ENCODE data around the gene NAA35.
"Not testable (repeated sequence)": the region's sequence is repeated elsewhere in the genome, so short reads cannot be mapped to it uniquely, and the experiment has no call there.

NAA35 gene

GRCh38 chr9:85940832-85941621 is at the start of gene NAA35:
TSS of gene NAA35 (plus strand) at chr9:85941146. CDS start at chr9:85942160, 1,014 bp downstream.
- DNase-seq = peak; percentile 98

GRCh38 chr9:85892401-85892800 is 48.5 kb upstream of the NAA35 start:
- DNase-seq = no peak

DNA sequence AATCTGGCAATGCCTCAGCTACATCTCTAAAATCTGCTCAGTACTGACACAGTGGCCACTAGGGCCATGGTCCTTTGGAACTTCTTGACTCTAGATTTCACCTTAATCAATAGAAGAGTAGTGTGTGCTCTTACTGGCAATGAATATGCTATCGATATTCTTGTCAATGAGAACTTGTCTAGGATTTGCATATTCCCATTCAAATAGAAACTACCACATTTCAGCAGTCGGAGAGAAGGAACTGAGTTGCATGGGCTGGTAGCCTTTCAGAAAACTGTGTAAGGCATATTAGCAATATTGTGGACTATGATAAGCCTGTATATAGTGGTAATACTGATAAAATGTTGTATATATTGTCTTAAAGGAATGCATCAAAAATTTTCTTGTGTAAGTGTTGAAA is 45.3 kb upstream of the NAA35 start:
- no peak for DNase-seq

DNA sequence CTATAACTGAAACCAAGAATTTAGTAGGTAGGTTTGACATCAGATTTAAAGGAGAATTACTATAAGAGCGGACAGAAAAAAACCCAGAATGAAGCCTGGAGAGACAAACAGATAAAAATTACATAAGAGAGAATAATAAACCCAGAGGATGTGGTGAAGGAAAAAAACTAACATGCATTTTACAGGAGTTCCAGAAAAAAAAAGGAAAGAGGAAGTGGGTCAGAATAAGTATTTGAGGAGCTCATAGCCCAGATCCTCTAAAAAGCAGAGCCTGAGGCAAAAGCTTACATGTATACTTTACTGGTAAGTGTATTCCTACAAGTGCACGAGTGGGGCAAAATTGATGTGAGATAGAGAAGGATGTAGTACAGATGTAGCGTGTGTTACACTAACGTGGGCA is 43.1 kb upstream of the NAA35 start:
- DNase-seq = no peak

- no peak for DNase-seq
Measured at GRCh38 chr9:85898332-85898731, 42.6 kb upstream of the NAA35 start.

DNA sequence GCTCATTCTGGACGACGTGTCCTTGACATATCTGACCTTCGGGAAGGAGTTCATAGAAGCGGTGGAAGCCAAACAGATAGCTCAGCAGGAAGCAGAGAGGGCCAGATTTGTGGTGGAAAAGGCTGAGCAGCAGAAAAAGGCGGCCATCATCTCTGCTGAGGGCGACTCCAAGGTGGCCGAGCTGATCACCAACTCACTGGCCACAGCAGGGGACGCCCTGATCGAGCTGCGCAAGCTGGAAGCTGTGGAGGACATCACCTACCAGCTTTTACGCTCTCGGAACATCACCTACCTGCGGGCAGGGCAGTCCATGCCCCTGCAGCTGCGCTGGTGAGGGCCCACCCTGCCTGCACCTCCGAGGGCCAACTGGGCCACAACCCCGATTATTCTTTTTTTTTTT is 41.6 kb upstream of the NAA35 start:
- DNase-seq = no peak

DNA sequence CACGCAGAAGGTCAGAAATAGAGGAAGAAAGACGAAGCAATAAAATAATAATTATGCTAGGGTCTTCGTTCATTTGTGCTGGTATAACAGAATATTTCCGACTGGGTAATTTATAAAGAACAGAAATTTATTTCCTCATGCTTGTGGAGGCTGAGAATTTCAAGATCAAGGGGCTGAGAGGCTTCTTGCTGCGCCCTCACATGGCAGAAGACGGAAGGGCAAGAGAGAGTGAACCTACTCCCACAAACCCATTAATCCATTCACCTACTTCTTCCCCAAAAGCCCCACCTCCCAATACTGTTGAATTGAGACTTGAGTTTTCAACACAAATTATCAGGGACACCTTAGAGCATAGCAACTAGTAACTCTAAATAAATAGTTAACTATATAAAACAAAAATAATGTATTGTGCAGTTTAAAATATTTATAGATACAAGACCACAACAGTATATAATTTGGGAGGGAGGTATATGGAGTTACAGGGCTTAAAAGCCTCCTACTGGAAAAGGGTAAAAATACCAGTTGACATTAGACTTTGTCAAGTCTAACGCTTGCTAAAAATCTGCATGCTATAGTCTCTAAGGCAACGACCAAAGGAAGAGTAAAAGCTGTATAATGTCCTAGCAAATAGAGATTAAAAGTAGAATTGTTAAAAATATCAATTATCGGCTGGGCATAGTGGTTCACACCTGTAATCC is 40.3 kb upstream of the NAA35 start:
- no peak for DNase-seq

- no peak for DNase-seq
Measured at GRCh38 chr9:85904975-85905374, 36.0 kb upstream of the NAA35 start.

DNA sequence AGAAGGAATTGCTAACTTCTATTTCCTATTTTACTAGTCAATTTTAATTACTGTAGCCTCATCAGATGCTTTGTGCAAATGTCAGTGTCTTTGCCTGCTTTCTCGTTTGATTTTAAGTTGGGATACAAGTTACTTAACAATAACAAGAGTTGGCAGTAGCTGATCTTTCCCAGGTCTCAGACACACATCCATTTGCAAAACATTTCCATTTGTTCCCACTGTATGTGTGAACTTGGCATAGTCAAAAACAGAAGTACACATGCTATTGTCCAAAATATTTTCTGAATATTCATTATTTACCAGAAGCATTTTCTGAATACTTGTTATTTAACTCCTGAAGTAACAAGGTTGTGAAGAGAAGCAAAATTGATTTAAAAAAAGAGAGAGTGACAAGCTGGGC is 35.0 kb upstream of the NAA35 start:
- no peak for DNase-seq

DNA sequence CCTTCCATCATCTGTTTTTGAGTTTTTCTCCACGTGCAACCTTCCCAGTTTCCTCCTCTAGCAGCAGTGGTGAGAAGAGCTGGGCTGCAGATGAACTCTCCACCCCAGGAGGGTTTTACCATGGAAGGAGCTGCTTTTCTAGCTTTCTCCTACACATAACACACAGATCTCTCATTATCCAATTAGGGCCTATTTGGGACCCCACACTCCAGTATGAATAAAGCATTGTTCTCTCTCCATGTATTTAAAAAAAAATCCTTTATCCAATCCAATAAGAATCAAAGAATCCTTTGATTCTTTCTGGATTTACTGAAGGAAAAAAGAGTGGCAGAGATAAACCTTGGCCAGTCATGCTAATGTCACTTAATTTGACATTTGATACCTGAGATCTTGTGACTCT is 31.6 kb upstream of the NAA35 start:
- peak; percentile 10 for DNase-seq

DNA sequence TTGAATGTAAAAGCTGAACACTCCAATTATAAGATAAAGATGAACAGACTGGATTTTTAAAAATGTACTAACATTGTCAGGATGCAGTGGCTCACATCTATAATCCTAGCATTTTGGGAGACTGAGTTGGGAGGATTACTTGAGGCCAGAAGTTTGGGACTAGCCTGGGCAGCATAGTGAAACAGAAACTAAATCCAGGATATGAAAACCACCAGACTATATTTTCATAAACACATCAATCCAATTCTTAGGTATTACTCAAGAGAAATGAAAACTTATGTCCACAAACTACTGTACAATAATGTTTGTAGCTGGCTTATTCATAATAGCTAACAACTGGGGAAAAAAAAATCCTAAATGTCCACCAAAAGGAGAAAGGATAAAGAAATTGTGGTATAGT is 26.8 kb upstream of the NAA35 start:
- no peak for DNase-seq

DNA sequence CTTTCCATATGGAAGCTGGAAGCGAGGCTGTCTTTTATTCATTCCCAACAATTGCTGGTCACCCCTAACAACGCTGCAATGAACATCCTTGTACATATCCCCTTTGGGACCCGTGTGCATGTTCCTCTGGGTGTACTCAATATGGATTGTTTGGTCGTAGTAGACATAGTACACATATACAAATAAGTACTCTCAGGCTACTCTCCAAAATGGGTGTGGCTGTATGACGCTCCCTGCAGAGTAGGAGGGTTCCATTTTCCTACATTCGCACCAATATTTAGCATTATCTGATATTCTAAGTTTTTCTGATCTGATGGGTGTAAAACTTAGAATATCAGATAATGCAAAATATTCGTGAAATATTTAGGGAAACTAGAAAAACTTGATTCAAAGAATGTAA is 23.2 kb upstream of the NAA35 start:
- DNase-seq = no peak

DNA sequence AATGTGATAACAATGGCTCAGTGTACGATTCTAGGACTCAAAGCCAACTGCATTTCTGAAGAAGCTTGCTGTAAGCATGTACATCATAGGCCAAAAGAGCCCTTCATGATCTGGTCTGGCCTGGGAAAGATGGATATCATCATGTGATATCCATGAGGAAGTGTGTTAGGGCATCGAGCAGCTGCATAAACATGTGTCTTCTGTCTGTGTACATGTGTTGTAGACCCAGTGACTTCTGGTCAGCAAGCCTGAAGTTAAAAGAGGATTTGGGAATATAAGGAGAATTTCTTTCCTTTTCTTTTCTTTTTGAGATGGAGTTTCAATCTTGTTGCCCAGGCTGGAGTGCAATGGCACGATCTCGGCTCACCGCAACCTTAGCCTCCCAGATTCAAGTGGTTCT is 15.5 kb upstream of the NAA35 start:
- DNase-seq = no peak

- no peak for DNase-seq
Measured at GRCh38 chr9:85927076-85927475, 13.9 kb upstream of the NAA35 start.

GRCh38 chr9:85931495-85931894 is 9.5 kb upstream of the NAA35 start:
- no peak for DNase-seq

DNA sequence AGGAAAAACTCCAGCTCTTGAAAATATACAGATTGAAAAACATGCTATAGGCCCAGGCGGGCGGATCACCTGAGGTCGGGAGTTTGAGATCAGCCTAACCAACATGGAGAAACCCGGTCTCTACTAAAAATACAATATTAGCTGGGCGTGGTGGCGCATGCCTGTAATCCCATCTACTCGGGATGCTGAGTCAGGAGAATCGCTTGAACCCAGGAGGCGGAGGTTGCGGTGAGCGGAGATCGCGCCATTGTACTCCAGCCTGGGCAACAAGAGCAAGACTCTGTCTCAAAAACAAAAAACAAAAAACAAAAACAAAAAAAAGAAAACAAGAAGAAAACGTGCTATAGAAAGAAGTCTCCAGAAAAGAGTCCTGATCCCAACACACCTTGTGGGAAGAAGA is 5.0 kb upstream of the NAA35 start:
- not testable (repeated sequence) for DNase-seq

DNA sequence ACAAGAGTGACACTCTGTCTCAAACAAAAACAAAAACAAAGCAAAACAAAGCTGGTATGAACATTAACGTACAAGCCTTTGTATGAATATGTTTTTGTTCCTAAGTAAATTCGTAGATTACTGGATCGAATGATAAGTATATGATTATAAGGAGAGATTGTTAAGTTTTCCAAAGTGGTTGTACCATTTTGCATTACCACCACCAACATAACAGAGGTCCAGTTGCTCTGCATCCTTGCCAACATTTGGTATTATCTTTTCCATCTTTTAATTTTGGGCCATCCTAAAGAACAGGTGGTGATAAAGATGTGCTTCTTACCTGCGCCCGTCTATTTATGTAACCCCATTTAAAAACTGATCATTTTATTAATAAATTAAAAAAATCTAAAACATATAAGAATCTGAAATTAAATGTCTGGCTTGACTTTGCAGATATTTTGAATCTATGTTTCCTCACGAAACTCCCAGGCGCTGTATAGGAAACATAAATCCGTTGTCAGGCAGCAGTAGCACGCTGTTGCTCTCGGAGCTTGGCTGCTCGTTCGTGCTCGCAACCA is 593 bp upstream of the NAA35 start:
- DNase-seq = peak; percentile 23

- no peak for DNase-seq
Measured at GRCh38 chr9:85941622-85941940, 635 bp downstream of the NAA35 start.

DNA sequence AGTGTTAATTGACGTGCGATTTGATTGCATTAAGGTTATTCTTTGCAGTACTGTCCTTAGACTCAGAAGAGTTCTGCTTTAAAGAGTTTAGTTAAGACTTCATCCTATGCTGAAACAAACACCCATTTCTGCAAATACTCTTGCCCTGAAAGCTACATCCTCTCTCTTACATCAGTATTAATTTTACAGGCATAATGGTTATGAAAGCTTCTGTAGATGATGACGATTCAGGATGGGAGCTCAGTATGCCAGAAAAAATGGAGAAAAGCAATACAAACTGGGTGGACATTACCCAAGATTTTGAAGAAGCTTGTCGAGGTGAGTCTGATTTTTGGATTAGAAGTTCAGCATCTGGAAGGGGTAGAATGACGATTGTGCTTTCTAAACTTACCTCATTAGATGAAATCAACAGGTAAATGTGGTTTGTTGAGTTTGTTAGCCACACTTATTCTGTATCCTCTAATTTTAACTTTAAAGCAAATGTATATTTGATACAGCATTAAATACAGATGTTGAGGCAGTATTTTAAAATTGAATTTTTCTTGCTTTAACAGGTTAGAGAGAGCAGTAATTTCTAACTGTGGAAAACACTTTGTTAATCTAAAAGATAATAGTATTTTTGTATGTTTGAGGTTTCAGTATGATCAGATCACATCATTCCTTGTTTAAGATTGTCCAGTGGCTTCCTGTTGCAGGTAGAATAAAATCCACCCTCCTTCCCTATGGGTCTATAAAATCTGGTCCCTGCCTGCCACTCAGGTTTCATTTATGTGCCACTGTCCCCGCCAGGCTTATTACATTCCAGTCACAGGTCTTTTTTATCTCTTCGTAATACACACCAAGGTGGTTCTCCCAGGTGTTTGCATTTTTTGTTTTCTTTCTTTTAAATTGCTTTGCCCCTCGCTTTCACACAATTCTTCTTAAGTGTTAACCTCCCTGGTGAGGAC is 1.3 kb downstream of the NAA35 start:
- DNase-seq = peak; percentile 8

GRCh38 chr9:85942913-85943709 is 2.2 kb downstream of the NAA35 start:
- DNase-seq = no peak

DNA sequence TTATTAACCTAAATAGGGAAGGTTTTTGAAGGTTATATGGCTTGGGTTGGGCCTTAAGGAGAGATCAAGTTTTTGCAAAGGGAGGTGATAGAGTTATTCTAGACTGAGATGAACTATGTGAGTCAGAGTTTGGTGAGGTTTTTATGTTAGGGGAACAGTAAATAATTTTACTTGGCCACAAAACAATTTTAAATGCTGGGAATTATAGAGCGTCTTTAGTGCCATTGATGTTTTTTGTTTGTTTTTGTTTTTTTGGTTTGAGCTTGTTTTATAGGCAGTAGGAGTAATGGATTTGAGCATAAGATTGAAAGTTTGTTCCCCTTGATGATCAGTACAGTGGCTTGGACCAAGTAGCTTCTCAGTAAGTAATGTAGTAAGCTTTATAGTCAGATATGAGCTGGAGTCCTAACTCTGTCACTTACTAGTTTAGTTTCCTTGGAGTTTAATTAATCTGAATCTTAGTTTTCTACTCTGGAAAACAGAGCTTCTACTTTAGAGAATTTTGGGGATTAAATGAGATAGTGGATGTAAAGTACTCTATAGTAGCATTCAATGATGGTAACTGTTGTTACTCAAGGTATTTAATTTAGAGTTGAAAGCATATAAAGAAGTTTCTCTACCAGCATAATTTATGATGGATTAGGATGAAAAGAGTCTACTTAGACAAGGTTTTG is 2.9 kb downstream of the NAA35 start:
- DNase-seq = no peak

DNA sequence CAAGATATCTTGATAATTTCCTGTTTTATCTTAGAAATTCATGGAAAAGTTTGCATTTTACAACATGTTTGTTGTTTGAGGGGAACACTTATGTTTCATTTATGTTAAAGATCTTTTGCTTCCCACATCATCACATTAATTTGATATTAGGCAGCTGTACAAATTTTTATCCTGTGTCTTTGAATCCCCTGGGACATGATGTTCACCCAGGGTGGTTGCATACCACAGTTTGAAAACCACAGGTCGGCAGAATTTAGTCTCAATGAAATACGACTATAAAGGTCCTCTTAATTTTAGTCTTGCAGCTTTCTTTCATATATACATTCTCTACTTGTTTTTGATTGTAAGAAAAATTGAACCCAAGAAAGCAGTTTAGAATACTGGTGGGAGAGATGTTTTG is 3.7 kb downstream of the NAA35 start:
- DNase-seq = no peak
